Esophagus (tissue), 2 donors: ENCODE measurements around the gene BBC3. TPM values are rescaled to one million over a fixed set of nuclear protein-coding genes. Genes with fewer than 3 reads are reported as not detected.
A peak's percentile ranks its signal among the peaks of the same experiment; 100 is the strongest.

ENCODE experiments used
- H3K27ac ChIP-seq, 2 donors: one replicate each; pipeline ENCODE4 v1.5.1; 2013; ENCODE audit warnings: low read depth in 2 of 2, mild to moderate bottlenecking in 2 of 2, inconsistent platforms in 1 of 2, low read length in 1 of 2, moderate library complexity in 1 of 2
- H3K27me3 ChIP-seq, 2 donors: one replicate each; pipeline ENCODE4 v1.6.1; 2013; ENCODE audit warnings: low read length in 2 of 2, control low read depth in 1 of 2, mild to moderate bottlenecking in 1 of 2; ENCODE audit not compliant: insufficient read depth in 2 of 2, control insufficient read depth in 1 of 2
- H3K36me3 ChIP-seq, 2 donors: one replicate each; pipeline ENCODE4 v1.6.1; 2013; ENCODE audit warnings: low read length in 1 of 2; ENCODE audit not compliant: control insufficient read depth in 2 of 2, insufficient read depth in 2 of 2
- H3K4me1 ChIP-seq, 2 donors: one replicate each; pipeline ENCODE4 v1.6.1; 2013; ENCODE audit warnings: low read length in 1 of 2; ENCODE audit not compliant: control insufficient read depth in 2 of 2, insufficient read depth in 2 of 2
- H3K4me3 ChIP-seq, 2 donors: one replicate each; pipeline ENCODE4 v1.5.1; 2013; ENCODE audit warnings: low read length in 2 of 2, mild to moderate bottlenecking in 2 of 2, low read depth in 1 of 2, moderate library complexity in 1 of 2
- H3K9me3 ChIP-seq, 2 donors: one replicate each; pipeline ENCODE4 v1.6.1; 2013; ENCODE audit warnings: mild to moderate bottlenecking in 2 of 2, low read depth in 1 of 2, low read length in 1 of 2, moderate library complexity in 1 of 2; ENCODE audit not compliant: control insufficient read depth in 2 of 2, insufficient read depth in 1 of 2
- WGBS, 2 donors: extraction: QIAGEN DNeasy Blood & Tissue Kit; methylation state at CpG; one replicate each; pipeline ENCODE4 v1.1.7; 2013; 5-methylcytosine and 5-hydroxymethylcytosine counted together
- polyA plus RNA-seq, 2 donors: library from polyadenylated mRNA; stranded (reverse); fragments of 200-250 nt; gene quantifications; one replicate each; pipeline ENCODE4 v1.2.3, GENCODE V29; 2013
- donor health status: healthy with polysubstance abuse.
- donor health status: Bipolar disorder and iron deficiency.

The BBC3 gene
- polyA plus RNA-seq, 2 donors, result 1.4 to 1.8 TPM

- 73 to 80% methylated on average over 13 of the region's 13 CpGs for WGBS, 2 donors
- H3K9me3 ChIP-seq, result no peaks in the 10 kb centered on the region
- no peak overlapping the region for H3K4me3 ChIP-seq
- H3K4me1 ChIP-seq, result peaks cover 0 to 3% of the 10 kb centered on the region in 2 donors
- H3K36me3 ChIP-seq, result peaks cover 0 to 20% of the 10 kb centered on the region in 2 donors
- no peaks in the 10 kb centered on the region for H3K27me3 ChIP-seq
- H3K27ac ChIP-seq, result no peak overlapping the region
These were observed 21.4 kb downstream of the BBC3 start for GRCh38 chr19:47209319-47210179.

GRCh38 chr19:47203254-47203653, 27.7 kb downstream of the BBC3 start:
- no peak overlapping the region for H3K4me3 ChIP-seq
- no peaks in the 10 kb centered on the region for H3K4me1 ChIP-seq
- H3K9me3 ChIP-seq, result no peaks in the 10 kb centered on the region
- H3K27ac ChIP-seq, result no peak overlapping the region
- H3K27me3 ChIP-seq, result no peaks in the 10 kb centered on the region
- 64 to 88% methylated on average over 3 of the region's 3 CpGs for WGBS, 2 donors
- peaks cover 2 to 29% of the 10 kb centered on the region in 2 donors for H3K36me3 ChIP-seq

GRCh38 chr19:47200530-47200929, 30.5 kb downstream of the BBC3 start:
- H3K36me3 ChIP-seq, result peaks cover 2 to 21% of the 10 kb centered on the region in 2 donors
- H3K27me3 ChIP-seq, result no peaks in the 10 kb centered on the region
- H3K4me3 ChIP-seq, result no peak overlapping the region
- H3K27ac ChIP-seq, result no peak overlapping the region
- H3K4me1 ChIP-seq, result no peaks in the 10 kb centered on the region
- no peaks in the 10 kb centered on the region for H3K9me3 ChIP-seq
- whole genome bisulfite sequencing, 2 donors, result 78 to 94% methylated on average over 3 of the region's 3 CpGs

GRCh38 chr19:47197141-47197540, 33.9 kb downstream of the BBC3 start:
- H3K27ac ChIP-seq, result no peak overlapping the region
- H3K27me3 ChIP-seq, result no peaks in the 10 kb centered on the region
- H3K4me1 ChIP-seq, result no peaks in the 10 kb centered on the region
- H3K36me3 ChIP-seq, result peaks cover 0 to 12% of the 10 kb centered on the region in 2 donors
- WGBS, 2 donors, result 86 to 87% methylated on average over 4 of the region's 4 CpGs
- H3K9me3 ChIP-seq, result no peaks in the 10 kb centered on the region
- H3K4me3 ChIP-seq, result no peak overlapping the region

- WGBS, 2 donors, result 71 to 83% methylated on average over 1 of the region's 1 CpG
- Histone ChIP-seq H3K27ac (no peak overlapping the region), H3K27me3 (no peaks in the 10 kb centered on the region), H3K9me3 (no peaks in the 10 kb centered on the region), H3K4me3 (no peak overlapping the region), H3K4me1 (peaks cover 0 to 1% of the 10 kb centered on the region in 2 donors), H3K36me3 (peaks cover 0 to 12% of the 10 kb centered on the region in 2 donors)
These were observed 35.6 kb downstream of the BBC3 start for GRCh38 chr19:47195434-47195833.

- H3K4me1 ChIP-seq, result peaks cover 0 to 7% of the 10 kb centered on the region in 2 donors
- H3K9me3 ChIP-seq, result no peaks in the 10 kb centered on the region
- no peak overlapping the region for H3K4me3 ChIP-seq
- WGBS, 2 donors, result 20 to 25% methylated on average over 12 of the region's 12 CpGs
- H3K27ac ChIP-seq, result peak overlapping the region; percentile 63 to 77
- no peaks in the 10 kb centered on the region for H3K27me3 ChIP-seq
- no peaks in the 10 kb centered on the region for H3K36me3 ChIP-seq
These were observed 40.8 kb downstream of the BBC3 start for GRCh38 chr19:47190167-47190727.

GRCh38 chr19:47188507-47189033, 42.4 kb downstream of the BBC3 start:
- peaks cover 0 to 2% of the 10 kb centered on the region in 2 donors for H3K36me3 ChIP-seq
- H3K4me1 ChIP-seq, result peaks cover 0 to 7% of the 10 kb centered on the region in 2 donors
- H3K27me3 ChIP-seq, result no peaks in the 10 kb centered on the region
- no peak overlapping the region for H3K27ac ChIP-seq
- 85 to 87% methylated on average over 5 of the region's 5 CpGs for WGBS, 2 donors
- H3K9me3 ChIP-seq, result no peaks in the 10 kb centered on the region
- H3K4me3 ChIP-seq, result no peak overlapping the region

GRCh38 chr19:47187797-47188196, 43.2 kb downstream of the BBC3 start:
- H3K36me3 ChIP-seq, result peaks cover 0 to 2% of the 10 kb centered on the region in 2 donors
- H3K27ac ChIP-seq, result no peak overlapping the region
- 75 to 88% methylated on average over 6 of the region's 6 CpGs for WGBS, 2 donors
- peaks cover 0 to 7% of the 10 kb centered on the region in 2 donors for H3K4me1 ChIP-seq
- no peaks in the 10 kb centered on the region for H3K9me3 ChIP-seq
- H3K4me3 ChIP-seq, result no peak overlapping the region
- H3K27me3 ChIP-seq, result no peaks in the 10 kb centered on the region

- Histone ChIP-seq H3K27ac (no peak overlapping the region), H3K4me1 (peaks cover 0 to 7% of the 10 kb centered on the region in 2 donors), H3K36me3 (peaks cover 0 to 5% of the 10 kb centered on the region in 2 donors), H3K27me3 (no peaks in the 10 kb centered on the region), H3K9me3 (no peaks in the 10 kb centered on the region), H3K4me3 (no peak overlapping the region)
- 73 to 93% methylated on average over 2 of the region's 2 CpGs for WGBS, 2 donors
These were observed 43.7 kb downstream of the BBC3 start for GRCh38 chr19:47187335-47187655.
